GM18867 (cell line): ENCODE measurements around the gene ZDHHC21.

Experiments
- ATAC-seq: cut with Tn5 transposase; IDR thresholded peaks from one replicate; pipeline ENCODE4 v1.9.1; 2021; ENCODE audit warnings: mild to moderate bottlenecking, moderate library complexity; ENCODE audit not compliant: unreplicated experiment

ZDHHC21 gene, protein sequence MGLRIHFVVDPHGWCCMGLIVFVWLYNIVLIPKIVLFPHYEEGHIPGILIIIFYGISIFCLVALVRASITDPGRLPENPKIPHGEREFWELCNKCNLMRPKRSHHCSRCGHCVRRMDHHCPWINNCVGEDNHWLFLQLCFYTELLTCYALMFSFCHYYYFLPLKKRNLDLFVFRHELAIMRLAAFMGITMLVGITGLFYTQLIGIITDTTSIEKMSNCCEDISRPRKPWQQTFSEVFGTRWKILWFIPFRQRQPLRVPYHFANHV

GRCh38 chr9:14693251-14693861 is at the start of gene ZDHHC21:
Gene ZDHHC21, minus strand, starts transcription at chr9:14693432. Its CDS starts 19,092 bp downstream, at chr9:14674340.
- peak; percentile 93 for ATAC-seq

GRCh38 chr9:14741369-14741768 is 48.1 kb upstream of the ZDHHC21 start:
- no peak for ATAC-seq

DNA sequence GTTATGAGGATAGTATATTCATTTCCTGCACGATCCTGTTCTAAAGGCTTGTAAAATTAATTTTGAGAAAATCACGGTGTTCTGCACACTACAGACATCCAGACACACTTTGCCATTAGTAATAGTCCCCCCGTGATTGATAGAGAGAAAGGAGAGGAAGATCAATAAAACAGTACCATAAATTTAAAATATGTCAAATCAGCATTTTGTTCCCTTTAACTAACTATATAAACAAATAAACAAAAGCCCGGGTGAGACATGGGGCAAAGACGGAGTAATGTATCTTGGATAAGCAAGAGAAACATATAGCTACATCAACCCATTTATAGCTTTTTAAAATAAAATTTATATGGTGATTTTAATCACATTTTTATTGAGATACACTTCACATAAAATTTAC is 39.9 kb upstream of the ZDHHC21 start:
- no peak for ATAC-seq

DNA sequence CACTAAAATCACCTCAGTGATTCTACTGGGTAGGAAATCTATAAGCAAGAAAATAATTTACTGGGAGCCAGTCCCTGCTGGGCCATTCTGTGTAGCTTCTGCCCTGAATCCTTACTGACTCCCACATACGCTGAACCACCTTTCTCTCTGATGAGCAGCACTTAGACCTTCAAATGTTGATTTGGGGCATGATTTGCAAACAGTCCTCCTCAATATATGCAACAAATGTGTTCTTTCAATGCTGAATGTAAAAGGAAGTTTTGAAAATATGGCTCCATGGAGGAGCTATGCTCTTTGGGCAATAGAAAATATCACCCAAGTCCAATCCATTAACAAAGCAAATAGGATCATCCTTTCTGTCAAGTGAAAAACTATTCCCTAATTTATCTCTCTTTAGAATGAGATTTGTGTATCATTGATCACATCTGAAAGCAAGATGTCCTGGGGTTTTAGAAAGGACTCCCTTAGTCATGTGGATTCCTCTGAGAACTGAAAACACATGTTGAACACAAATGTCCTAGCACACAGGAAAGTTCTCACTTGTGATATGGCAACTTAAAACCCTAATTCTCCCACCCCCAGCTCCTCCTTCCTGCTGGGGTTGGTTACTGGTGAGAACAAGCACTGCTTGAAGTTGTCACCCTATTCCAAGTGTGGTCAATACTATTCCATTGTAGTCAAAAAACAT is 38.2 kb upstream of the ZDHHC21 start:
- ATAC-seq = no peak

GRCh38 chr9:14730461-14730898 is 37.2 kb upstream of the ZDHHC21 start:
- no peak for ATAC-seq

DNA sequence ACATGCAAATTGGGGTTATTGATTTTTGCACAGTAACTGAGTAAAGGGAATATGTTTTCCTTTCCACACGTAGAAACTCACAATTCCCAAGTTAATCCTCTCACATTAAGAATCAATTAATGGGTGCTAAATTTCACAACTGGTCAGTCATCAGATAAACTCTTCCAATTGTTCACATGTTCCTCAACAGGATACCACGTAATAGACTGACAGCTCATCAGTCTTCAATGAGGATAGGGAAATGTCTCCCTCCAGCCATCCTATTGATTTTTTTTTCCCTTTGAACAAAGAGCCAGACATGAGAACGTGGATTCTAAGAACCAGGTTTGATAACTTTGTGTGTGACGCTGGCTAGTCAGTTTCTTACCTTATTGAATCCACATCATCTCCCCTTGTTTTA is 30.1 kb upstream of the ZDHHC21 start:
- ATAC-seq = no peak

DNA sequence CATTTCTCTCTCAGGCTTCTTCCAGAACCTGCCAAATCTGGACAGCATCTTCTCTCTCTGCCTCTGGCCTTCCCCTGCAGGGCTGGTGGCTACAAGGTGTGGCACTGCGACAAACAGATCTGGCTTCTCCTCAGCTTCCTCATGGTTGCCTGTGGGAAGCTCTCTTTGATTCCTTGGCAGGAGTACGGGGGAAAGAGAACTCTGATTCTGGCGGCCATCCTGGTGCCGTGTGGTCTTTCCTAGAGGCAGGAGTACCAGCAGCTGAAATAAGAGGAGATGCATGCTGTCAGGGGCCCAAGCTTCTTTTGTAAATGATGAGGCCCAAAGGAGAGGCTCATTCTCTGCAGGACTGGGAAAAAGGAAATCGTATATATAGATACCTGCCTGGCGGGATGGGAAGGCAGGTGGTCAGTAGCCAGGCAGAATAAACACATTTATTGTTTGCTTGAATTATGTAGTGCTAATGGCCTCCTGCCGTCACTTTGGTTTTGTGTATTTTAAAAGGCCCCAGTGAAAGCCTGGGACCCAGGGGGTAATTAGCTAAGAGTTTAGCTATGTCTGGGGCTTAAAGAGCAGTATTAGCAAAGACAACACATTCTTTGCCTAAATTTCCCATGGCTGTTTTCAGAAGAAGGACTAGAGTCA is 29.3 kb upstream of the ZDHHC21 start, which contains the start of gene CER1:
Gene CER1, minus strand, starts transcription at position 343 of the 645 bp plus-strand sequence. Its CDS starts 61 bp downstream, at position 282.
- ATAC-seq = no peak

DNA sequence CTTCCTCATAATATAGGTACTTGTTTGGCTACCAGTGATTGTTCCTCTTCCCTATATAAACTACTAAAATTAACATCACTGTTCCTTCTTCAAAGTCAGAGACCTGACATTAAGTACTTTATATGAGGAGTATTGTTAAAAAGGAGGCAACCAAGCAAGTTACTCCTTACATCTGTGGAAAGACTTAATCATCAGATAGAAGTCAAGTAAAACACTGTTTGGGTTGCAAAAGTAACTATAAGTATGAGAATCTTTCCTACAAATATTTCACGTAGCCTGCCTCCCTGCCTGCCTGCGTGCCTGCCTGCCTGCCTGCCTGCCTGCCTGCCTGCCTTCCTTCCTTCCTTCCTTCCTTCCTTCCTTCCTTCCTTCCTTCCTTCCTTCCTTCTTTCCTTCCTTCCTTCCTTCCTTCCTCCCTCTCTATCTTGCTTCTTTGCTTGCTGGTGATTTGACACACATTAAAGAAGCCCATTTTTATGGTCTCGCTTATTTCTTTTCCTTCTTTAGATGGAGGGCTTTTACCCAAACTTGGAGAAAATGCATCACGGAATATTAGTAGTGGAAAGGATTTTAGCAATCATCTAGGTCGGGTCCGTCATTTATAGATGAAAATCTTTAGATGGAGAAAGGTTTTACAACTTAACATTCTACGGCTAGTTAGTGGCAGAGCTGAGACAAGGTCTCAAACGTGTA is 26.1 kb upstream of the ZDHHC21 start:
- ATAC-seq = no peak

DNA sequence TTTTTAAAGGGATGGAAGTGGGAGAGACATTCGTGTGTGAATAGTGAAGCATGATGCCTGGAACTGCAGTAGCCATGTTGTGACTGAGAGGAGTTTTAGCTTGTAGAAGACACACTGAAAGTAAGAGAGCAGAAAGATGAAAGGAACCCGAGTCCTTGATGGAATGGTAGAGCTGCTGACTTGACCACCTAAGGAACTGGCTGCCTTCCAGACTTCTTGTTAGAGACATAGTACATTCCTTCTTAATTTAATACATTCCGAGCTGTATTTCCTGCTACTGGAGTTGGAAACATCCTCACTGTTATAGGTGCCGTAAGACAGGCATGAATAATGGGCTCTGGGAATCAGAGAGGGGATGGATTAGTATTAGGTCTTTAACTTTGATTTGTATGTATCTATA is 21.9 kb upstream of the ZDHHC21 start:
- ATAC-seq = no peak

DNA sequence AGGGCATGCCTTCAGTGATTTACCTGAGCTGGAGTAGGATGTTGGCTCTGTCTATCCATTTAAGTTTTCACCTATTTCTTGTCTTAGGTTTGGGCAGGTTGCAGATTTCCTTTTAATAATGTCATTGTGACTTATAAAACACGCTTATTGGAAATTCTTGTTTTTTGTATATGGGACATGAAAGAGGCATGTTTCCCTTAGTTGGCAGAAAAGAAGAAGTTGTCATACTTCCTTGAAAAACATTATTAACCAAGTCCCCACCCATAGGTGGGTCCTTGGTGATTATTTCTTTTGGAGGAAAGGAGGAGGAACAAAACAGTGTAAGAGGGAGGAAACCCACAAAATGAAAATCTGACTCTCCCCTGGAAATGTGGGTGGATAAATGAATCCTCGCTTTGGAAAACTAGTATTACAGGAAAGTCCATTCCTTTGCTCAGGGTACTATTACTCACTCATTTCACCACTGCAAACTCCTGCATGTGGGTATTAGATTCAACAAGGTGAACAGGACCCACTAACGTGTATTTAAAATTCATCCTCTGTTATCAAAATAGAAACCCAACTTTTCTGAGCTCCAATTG is 20.0 kb upstream of the ZDHHC21 start:
- no peak for ATAC-seq

GRCh38 chr9:14710804-14711203 is 17.6 kb upstream of the ZDHHC21 start:
- no peak for ATAC-seq

GRCh38 chr9:14706530-14707140 is 13.4 kb upstream of the ZDHHC21 start:
- ATAC-seq = peak; percentile 79

DNA sequence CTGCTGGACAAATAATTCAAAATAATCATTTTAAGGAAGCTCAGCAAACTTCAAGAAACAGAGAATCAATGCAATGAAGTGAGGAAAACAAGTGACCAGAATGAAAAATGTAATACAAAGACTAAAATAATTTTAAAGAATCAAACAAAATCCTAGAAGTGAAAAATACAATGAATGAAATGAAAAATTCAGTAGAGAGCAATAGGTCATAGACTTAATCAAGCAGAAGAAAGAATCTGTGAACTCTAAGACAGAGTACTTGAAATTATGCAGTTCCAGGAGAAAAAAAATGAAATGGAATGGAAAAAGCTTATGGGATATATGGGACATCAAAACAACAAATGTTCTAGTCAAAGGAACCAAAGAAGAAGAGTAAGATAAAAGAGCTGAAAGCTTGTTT is 11.8 kb upstream of the ZDHHC21 start:
- no peak for ATAC-seq

DNA sequence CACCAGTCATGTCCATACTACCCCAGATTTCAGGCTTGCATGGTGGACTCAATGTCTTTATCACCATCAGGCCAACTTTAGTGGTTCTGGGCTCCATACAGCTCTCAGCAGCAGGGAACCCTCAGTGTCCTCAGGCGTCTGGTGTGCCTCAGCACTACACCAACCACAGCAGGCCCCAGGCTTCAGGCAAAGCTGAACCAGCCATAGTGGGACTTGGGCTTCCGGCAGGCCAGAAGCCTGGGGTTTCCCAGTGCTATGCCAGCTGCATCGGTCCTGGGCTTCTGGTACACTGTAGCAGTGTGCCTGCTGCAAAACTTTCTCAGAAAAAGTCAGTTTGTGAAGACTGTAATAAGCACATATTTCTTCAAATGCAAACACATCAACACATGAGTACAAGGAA is 11.0 kb upstream of the ZDHHC21 start:
- no peak for ATAC-seq

DNA sequence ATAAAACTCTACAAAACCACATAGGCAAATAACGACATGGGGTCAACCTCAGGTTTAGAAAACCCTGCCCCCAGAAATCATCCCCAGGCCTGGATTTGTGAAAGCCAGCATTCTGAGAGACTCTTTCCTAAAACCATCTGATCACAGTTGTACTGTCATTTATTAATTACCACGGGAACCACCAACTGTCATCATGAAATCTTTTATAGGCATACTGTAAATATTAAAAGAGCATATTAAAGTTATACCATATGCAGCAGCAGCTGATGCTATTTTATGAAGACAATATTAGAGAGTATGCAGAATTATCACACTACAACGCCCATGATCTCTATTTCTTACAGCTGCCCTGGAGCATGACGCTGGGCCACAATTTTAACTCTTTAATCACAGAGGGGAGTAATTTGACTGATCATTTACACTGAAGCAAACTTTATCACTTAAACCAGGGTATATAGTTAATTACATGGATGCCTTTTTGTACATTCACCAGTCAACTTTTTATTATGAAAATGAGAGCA is 9.0 kb upstream of the ZDHHC21 start:
- no peak for ATAC-seq

GRCh38 chr9:14692470-14693250 is 572 bp downstream of the ZDHHC21 start:
- peak; percentile 39 for ATAC-seq

GRCh38 chr9:14690948-14691730 is 2.1 kb downstream of the ZDHHC21 start:
- ATAC-seq = no peak

- ATAC-seq = no peak
These were observed 6.1 kb downstream of the ZDHHC21 start for GRCh38 chr9:14687042-14687719.
